A204.1 (cell line): ENCODE measurements around the gene CNNM1.

Experiments used
- FAIRE-seq: peaks from 2 replicates; lab custom pipeline; 2012; peaks lifted over from hg19 to GRCh38; lab: Jason Lieb, UNC

The CNNM1 gene

GRCh38 chr10:99374526-99374925 lies 45.4 kb downstream of the CNNM1 start:
- FAIRE-seq = no peak

GRCh38 chr10:99374972-99375371 lies 45.8 kb downstream of the CNNM1 start:
- FAIRE-seq = no peak

GRCh38 chr10:99375426-99375825 lies 46.3 kb downstream of the CNNM1 start:
- no peak for FAIRE-seq

GRCh38 chr10:99382176-99382575 lies 53.0 kb downstream of the CNNM1 start:
- no peak for FAIRE-seq

- no peak for FAIRE-seq
Measured at GRCh38 chr10:99387071-99387470, 57.9 kb downstream of the CNNM1 start.

GRCh38 chr10:99387541-99387940 lies 58.4 kb downstream of the CNNM1 start:
- FAIRE-seq = no peak

- FAIRE-seq = no peak
Measured at GRCh38 chr10:99389729-99390480, 60.7 kb downstream of the CNNM1 start.

GRCh38 chr10:99391346-99391745 lies 62.2 kb downstream of the CNNM1 start:
- no peak for FAIRE-seq

- no peak for FAIRE-seq
Measured at GRCh38 chr10:99393036-99393435, 63.9 kb downstream of the CNNM1 start.

GRCh38 chr10:99393683-99394082 lies 64.5 kb downstream of the CNNM1 start:
- no peak for FAIRE-seq

GRCh38 chr10:99394256-99394655 lies 65.1 kb downstream of the CNNM1 start:
- no peak for FAIRE-seq

GRCh38 chr10:99394761-99395386 lies 65.7 kb downstream of the CNNM1 start:
- FAIRE-seq = no peak

GRCh38 chr10:99395750-99396445 lies 66.7 kb downstream of the CNNM1 start:
- FAIRE-seq = no peak

GRCh38 chr10:99396471-99396870 lies 67.3 kb downstream of the CNNM1 start:
- no peak for FAIRE-seq

- no peak for FAIRE-seq
Measured at GRCh38 chr10:99399664-99400063, 70.5 kb downstream of the CNNM1 start.

- FAIRE-seq = no peak
Measured at GRCh38 chr10:99403674-99404073, 74.5 kb downstream of the CNNM1 start.

GRCh38 chr10:99406149-99406548 lies 77.0 kb downstream of the CNNM1 start:
- no peak for FAIRE-seq

- FAIRE-seq = no peak
Measured at GRCh38 chr10:99410146-99410545, 81.0 kb downstream of the CNNM1 start.

- FAIRE-seq = no peak
Measured at GRCh38 chr10:99410876-99411275, 81.7 kb downstream of the CNNM1 start.

GRCh38 chr10:99411546-99411945 lies 82.4 kb downstream of the CNNM1 start:
- FAIRE-seq = no peak

GRCh38 chr10:99412099-99412498 lies 82.9 kb downstream of the CNNM1 start:
- FAIRE-seq = no peak

- FAIRE-seq = no peak
Measured at GRCh38 chr10:99418910-99419624, 89.9 kb downstream of the CNNM1 start.

GRCh38 chr10:99419688-99420087 lies 90.5 kb downstream of the CNNM1 start:
- FAIRE-seq = no peak
